ENCODE measurements around the gene FAH. TPM values are rescaled to one million over a fixed set of nuclear protein-coding genes. Genes with fewer than 3 reads are reported as not detected.

Gene FAH
- total RNA-seq, 1 experiment from 2014 or later = 38.0 TPM

- BruUV-seq (replicated peaks) = no TSS peak
- POLR2A ChIA-PET = no interaction called here
- Histone ChIP-seq H3K9me3 (ENCODE audit: control insufficient read depth, insufficient read depth, low read depth, low read length) (no peaks in the 10 kb centered on the region), H3K4me1 (ENCODE audit: control insufficient read depth, insufficient read depth, low read length) (no peaks in the 10 kb centered on the region), H3K4me3 (ENCODE audit: low read depth in 2 of 2, low read length in 2 of 2) (no peak overlapping the region), H3K27me3 (ENCODE audit: control insufficient read depth, insufficient read depth, low read length) (no peaks in the 10 kb centered on the region), H3K36me3 (ENCODE audit: control insufficient read depth, insufficient read depth, low read length) (peaks cover 12% of the 10 kb centered on the region; the same call in 1 of the 2 replicates), H3K27ac (ENCODE audit: low read length) (no peak overlapping the region)
- intact Hi-C loops (cut with micrococcal nuclease; ENCODE audit: unreplicated experiment) = no loop called here
- in situ Hi-C loops (cut with HindIII; ENCODE audit: low pct_unique_long_range_greater_than_20kb, low sequenced_read_pairs) = no loop called here
- ATAC-seq (no peak), DNase-seq (ENCODE audit: low read depth, low spot score) (no peak)
- TF ChIP-seq POLR2AphosphoS5 (IDR thresholded peaks at IDR 0.05; ENCODE audit: low read depth, low read length) (no peak), SIN3A (IDR thresholded peaks at IDR 0.05; ENCODE audit: borderline replicate concordance, insufficient read depth, low read depth, low read length) (no peak), CTCF (IDR thresholded peaks at IDR 0.05) (no peak), TCF7L2 (IDR thresholded peaks at IDR 0.05; ENCODE audit: low read depth, low read length) (no peak), REST (IDR thresholded peaks at IDR 0.05; ENCODE audit: insufficient read depth in 1 of 2, low read depth in 2 of 2, low read length in 1 of 2) (no peak)
- CTCF ChIA-PET = no interaction called here
Measured at GRCh38 chr15:80132382-80132781, 20.4 kb upstream of the FAH start.

DNA sequence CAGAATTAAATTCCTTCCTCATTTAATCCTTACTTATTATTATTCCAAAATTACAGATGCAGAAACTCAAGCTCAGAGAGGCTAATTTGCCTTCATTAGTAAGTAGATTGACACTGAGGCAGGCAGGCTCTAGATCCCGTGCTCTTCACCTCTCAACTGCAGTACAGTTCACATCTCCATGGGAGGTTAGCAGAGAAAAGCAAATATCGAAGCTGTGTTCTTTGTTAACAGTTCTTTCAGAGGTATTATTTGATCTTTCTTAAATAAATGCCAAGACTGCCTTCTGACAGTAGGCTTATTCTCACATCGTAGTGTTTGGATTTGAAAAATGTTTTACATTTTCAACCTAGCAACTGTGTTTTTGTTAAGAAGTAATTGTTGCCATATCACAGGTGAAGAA lies 15.9 kb upstream of the FAH start:
- H3K4me3 ChIP-seq (ENCODE audit: low read depth in 2 of 2, low read length in 2 of 2) = no peak overlapping the region
- no peak overlapping the region for H3K27ac ChIP-seq (ENCODE audit: low read length)
- CTCF ChIA-PET = no interaction called here
- H3K4me1 ChIP-seq (ENCODE audit: control insufficient read depth, insufficient read depth, low read length) = no peaks in the 10 kb centered on the region
- in situ Hi-C loops (cut with HindIII; ENCODE audit: low pct_unique_long_range_greater_than_20kb, low sequenced_read_pairs) (no loop called here), intact Hi-C loops (cut with micrococcal nuclease; ENCODE audit: unreplicated experiment) (no loop called here)
- no TSS peak for BruUV-seq (replicated peaks)
- no peaks in the 10 kb centered on the region for H3K9me3 ChIP-seq (ENCODE audit: control insufficient read depth, insufficient read depth, low read depth, low read length)
- H3K36me3 ChIP-seq (ENCODE audit: control insufficient read depth, insufficient read depth, low read length) = peaks cover 12% of the 10 kb centered on the region; the same call in 1 of the 2 replicates
- POLR2A ChIA-PET = interaction anchor here (0.6 to 0.7 kb wide), 3 partner anchors 12 to 129 kb away, joined by 3 to 6 read pairs (median 4); no protein-coding TSS in a partner anchor
- H3K27me3 ChIP-seq (ENCODE audit: control insufficient read depth, insufficient read depth, low read length) = no peaks in the 10 kb centered on the region
- DNase-seq (ENCODE audit: low read depth, low spot score) (no peak), ATAC-seq (no peak)
- TF ChIP-seq POLR2AphosphoS5 (IDR thresholded peaks at IDR 0.05; ENCODE audit: low read depth, low read length) (no peak), TCF7L2 (IDR thresholded peaks at IDR 0.05; ENCODE audit: low read depth, low read length) (no peak), REST (IDR thresholded peaks at IDR 0.05; ENCODE audit: insufficient read depth in 1 of 2, low read depth in 2 of 2, low read length in 1 of 2) (no peak), SIN3A (IDR thresholded peaks at IDR 0.05; ENCODE audit: borderline replicate concordance, insufficient read depth, low read depth, low read length) (no peak), CTCF (IDR thresholded peaks at IDR 0.05) (no peak)
